K562 (cell line): ENCODE results near the gene KCNS1.

Experiments used
- ATF3 ChIP-seq, 2 experiments: fragments of 450-650 bp in 1 of 2; sonication (generic) in 1 of 2; formaldehyde crosslinking in 1 of 2; IDR thresholded peaks in 1 of 2; conservative IDR thresholded peaks in 1 of 2; 2 replicates each; pipeline versions ENCODE4 v1.6.1 to v1.8.1; 2016 to 2023; ENCODE audit warnings: mild to moderate bottlenecking in 2 of 2, moderate library complexity in 2 of 2, inconsistent platforms in 1 of 2, missing genetic modification reagents in 1 of 2
- CTCF ChIP-seq, 3 experiments: IDR thresholded peaks in 2 of 3; conservative IDR thresholded peaks in 1 of 3; 2 replicates each; pipeline ENCODE4 v1.5.1; 2011 to 2012; ENCODE audit warnings: low read length in 3 of 3, mild to moderate bottlenecking in 3 of 3, control low read depth in 2 of 3, improper control_type of control experiment in 1 of 3, inconsistent platforms in 1 of 3, low read depth in 1 of 3, mixed read lengths in 1 of 3, moderate library complexity in 1 of 3; ENCODE audit not compliant: insufficient read depth in 2 of 3
- ELF4 ChIP-seq: fragments of 450-650 bp; formaldehyde crosslinking; IDR thresholded peaks from 2 replicates; pipeline ENCODE4 v1.4.0; 2022; ENCODE audit warnings: missing genetic modification characterization
- EZH2 ChIP-seq: IDR thresholded peaks from 2 replicates; pipeline ENCODE4 v1.6.1; 2012; ENCODE audit warnings: low read depth, mild to moderate bottlenecking, inconsistent platforms, low read length, borderline replicate concordance
- IRF2 ChIP-seq: sonication (generic); formaldehyde crosslinking; IDR thresholded peaks from 2 replicates; pipeline ENCODE4 v1.8.1; 2022; ENCODE audit warnings: mild to moderate bottlenecking, missing genetic modification reagents
- MCM3 ChIP-seq: fragments of 450-650 bp; IDR thresholded peaks from 2 replicates; pipeline ENCODE4 v1.6.1; 2016
- POLR2A ChIP-seq: fragments of 450-650 bp; conservative IDR thresholded peaks from 2 replicates; pipeline ENCODE4 v1.6.1; 2016
- SAFB ChIP-seq: fragments of 200-400 bp; formaldehyde crosslinking; IDR thresholded peaks from 2 replicates; pipeline ENCODE4 v1.6.1; 2017; ENCODE audit warnings: low read depth, low read length, borderline replicate concordance
- TCF15 ChIP-seq: fragments of 250-450 bp; sonication (Bioruptor Pico); IDR thresholded peaks from 2 replicates; pipeline ENCODE4 v1.8.0; 2022; ENCODE audit warnings: moderate library complexity, mild to moderate bottlenecking, inconsistent platforms
- ZBTB33 ChIP-seq: sonication (generic); formaldehyde crosslinking; IDR thresholded peaks from 2 replicates; pipeline ENCODE4 v1.8.1; 2023; ENCODE audit warnings: mild to moderate bottlenecking, missing genetic modification reagents
- ZFP36 ChIP-seq: fragments of 150-350 bp; IDR thresholded peaks from 2 replicates; pipeline ENCODE4 v1.6.1; 2018; ENCODE audit warnings: low read length, low read depth; ENCODE audit not compliant: partially characterized antibody
- TF ChIP-seq, protein P1 (sequence below): sonication (generic); formaldehyde crosslinking; IDR thresholded peaks from 2 replicates; pipeline ENCODE4 v1.8.1; 2023; ENCODE audit warnings: mild to moderate bottlenecking, missing genetic modification reagents
- TF ChIP-seq, protein P2 (sequence below): sonication (generic); formaldehyde crosslinking; IDR thresholded peaks from 2 replicates; pipeline ENCODE4 v1.8.0; 2023; ENCODE audit warnings: mild to moderate bottlenecking, missing genetic modification reagents

DNA sequence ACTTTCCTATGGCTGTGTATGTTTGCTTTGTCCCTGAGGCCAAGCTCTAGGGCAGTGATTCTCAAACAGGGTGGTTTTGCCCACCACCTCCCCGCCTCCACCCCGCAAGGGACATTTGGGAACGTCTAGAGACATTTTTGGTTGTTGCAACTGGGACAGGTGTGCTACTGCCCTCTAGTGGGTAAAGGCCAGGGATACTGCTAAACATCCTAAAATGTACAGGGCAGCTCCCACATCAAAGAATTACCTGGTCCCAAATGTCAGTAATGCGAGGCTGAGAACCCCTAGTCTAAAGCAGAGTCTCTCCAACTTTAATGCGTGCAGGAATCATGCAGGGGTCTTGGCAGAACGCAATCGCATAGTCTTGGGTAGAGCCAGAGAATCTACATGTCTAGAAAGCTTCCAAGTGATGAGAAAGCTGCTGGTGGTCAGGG is 5.1 kb downstream of the KCNS1 start:
- TF ChIP-seq IRF2 (CRISPR knock-in tag) (no peak), MCM3 (no peak), CTCF (IDR thresholded peaks at IDR 0.05 in 2 of 3, conservative IDR thresholded peaks at IDR 0.05 in 1 of 3; ENCODE audit: insufficient read depth in 2 of 3, low read depth in 1 of 3, low read length in 3 of 3) (peak; percentile 56 to 88 (median 78)), SAFB (no peak), EZH2 (no peak), ATF3 (IDR thresholded peaks at IDR 0.05) (no peak), ATF3 (CRISPR knock-in tag; conservative IDR thresholded peaks at IDR 0.05) (no peak), ZBTB33 (no peak), ELF4 (no peak), ZFP36 (no peak), TCF15 (CRISPR knock-in tag) (no peak), POLR2A (no peak)
- TF ChIP-seq, protein P1, sequence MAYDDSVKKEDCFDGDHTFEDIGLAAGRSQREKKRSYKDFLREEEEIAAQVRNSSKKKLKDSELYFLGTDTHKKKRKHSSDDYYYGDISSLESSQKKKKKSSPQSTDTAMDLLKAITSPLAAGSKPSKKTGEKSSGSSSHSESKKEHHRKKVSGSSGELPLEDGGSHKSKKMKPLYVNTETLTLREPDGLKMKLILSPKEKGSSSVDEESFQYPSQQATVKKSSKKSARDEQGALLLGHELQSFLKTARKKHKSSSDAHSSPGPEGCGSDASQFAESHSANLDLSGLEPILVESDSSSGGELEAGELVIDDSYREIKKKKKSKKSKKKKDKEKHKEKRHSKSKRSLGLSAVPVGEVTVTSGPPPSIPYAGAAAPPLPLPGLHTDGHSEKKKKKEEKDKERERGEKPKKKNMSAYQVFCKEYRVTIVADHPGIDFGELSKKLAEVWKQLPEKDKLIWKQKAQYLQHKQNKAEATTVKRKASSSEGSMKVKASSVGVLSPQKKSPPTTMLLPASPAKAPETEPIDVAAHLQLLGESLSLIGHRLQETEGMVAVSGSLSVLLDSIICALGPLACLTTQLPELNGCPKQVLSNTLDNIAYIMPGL = no peak
- TF ChIP-seq, protein P2, sequence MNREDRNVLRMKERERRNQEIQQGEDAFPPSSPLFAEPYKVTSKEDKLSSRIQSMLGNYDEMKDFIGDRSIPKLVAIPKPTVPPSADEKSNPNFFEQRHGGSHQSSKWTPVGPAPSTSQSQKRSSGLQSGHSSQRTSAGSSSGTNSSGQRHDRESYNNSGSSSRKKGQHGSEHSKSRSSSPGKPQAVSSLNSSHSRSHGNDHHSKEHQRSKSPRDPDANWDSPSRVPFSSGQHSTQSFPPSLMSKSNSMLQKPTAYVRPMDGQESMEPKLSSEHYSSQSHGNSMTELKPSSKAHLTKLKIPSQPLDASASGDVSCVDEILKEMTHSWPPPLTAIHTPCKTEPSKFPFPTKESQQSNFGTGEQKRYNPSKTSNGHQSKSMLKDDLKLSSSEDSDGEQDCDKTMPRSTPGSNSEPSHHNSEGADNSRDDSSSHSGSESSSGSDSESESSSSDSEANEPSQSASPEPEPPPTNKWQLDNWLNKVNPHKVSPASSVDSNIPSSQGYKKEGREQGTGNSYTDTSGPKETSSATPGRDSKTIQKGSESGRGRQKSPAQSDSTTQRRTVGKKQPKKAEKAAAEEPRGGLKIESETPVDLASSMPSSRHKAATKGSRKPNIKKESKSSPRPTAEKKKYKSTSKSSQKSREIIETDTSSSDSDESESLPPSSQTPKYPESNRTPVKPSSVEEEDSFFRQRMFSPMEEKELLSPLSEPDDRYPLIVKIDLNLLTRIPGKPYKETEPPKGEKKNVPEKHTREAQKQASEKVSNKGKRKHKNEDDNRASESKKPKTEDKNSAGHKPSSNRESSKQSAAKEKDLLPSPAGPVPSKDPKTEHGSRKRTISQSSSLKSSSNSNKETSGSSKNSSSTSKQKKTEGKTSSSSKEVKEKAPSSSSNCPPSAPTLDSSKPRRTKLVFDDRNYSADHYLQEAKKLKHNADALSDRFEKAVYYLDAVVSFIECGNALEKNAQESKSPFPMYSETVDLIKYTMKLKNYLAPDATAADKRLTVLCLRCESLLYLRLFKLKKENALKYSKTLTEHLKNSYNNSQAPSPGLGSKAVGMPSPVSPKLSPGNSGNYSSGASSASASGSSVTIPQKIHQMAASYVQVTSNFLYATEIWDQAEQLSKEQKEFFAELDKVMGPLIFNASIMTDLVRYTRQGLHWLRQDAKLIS (CRISPR knock-in tag) = no peak
